ENCODE results near the gene NLRC5. TPM values are rescaled to one million over a fixed set of nuclear protein-coding genes. Genes with fewer than 3 reads are reported as not detected.
"Not testable (repeated sequence)": the region's sequence is repeated elsewhere in the genome, so short reads cannot be mapped to it uniquely, and the experiment has no call there.

The NLRC5 gene
- total RNA-seq, 4 donors from 2014 or later = 11.1 to 39.7 (median 16.3) TPM

DNA sequence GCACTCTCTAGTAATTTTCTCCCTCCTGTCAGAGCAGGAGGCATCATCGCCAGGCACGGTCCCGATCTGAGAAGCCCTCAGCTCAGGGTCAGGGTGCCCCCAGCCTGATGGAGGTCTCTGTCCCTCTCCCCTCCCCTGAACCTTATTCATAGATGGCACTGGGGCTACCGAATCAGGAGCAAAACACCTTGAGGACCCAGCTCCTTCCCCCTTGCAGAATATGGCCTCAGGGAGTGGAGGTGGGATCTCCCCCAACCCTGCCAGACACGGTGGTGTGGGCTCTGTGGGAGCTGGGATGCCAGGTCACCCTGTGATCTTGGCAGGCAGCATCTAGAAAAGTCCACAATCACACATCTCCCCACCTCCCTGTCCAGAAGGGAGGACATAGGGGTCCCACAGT lies 105.6 kb downstream of the NLRC5 start:
- Histone ChIP-seq H3K36me3 (no peaks in the 10 kb centered on the region), H3K27ac (no peak overlapping the region), H3K4me3 (no peak overlapping the region), H3K27me3 (no peaks in the 10 kb centered on the region), H3K9me3 (no peaks in the 10 kb centered on the region), H3K4me1 (peaks cover 0 to 49% (median 13%) of the 10 kb centered on the region in 3 donors)
- 100% methylated on average over 3 of the region's 5 CpGs; no CpG with 5 or more reads in 1 of the 2 donors for WGBS, 2 donors (ENCODE audit: low coverage in 1 of 2)
- no peak for ATAC-seq
- no peak for TF ChIP-seq EP300 (IDR thresholded peaks at IDR 0.05)
- TF ChIP-seq, protein P1, sequence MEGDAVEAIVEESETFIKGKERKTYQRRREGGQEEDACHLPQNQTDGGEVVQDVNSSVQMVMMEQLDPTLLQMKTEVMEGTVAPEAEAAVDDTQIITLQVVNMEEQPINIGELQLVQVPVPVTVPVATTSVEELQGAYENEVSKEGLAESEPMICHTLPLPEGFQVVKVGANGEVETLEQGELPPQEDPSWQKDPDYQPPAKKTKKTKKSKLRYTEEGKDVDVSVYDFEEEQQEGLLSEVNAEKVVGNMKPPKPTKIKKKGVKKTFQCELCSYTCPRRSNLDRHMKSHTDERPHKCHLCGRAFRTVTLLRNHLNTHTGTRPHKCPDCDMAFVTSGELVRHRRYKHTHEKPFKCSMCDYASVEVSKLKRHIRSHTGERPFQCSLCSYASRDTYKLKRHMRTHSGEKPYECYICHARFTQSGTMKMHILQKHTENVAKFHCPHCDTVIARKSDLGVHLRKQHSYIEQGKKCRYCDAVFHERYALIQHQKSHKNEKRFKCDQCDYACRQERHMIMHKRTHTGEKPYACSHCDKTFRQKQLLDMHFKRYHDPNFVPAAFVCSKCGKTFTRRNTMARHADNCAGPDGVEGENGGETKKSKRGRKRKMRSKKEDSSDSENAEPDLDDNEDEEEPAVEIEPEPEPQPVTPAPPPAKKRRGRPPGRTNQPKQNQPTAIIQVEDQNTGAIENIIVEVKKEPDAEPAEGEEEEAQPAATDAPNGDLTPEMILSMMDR (IDR thresholded peaks at IDR 0.05) = no peak
- no peak for TF ChIP-seq POLR2AphosphoS5 (IDR thresholded peaks at IDR 0.05)
- no peak for TF ChIP-seq POLR2A (IDR thresholded peaks at IDR 0.05)

DNA sequence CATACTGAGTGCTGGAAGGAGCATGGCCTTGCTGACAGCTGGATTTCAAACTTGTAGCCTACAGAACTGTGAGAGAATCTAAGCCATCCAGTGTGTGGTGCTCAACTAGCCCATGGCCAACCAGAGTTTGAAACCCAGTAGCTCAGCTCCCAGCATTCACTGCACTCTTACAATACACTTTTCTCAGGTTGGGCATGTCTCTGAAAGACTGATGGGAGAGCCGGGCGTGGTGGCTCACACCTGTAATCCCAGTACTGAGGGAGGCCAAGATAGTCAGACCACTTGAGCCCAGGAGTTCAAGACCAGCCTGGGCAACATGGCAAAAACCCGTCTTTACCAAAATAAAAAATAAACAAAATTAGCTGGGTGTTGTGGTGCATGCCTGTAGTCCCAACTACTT lies 106.8 kb downstream of the NLRC5 start:
- ATAC-seq = no peak
- Histone ChIP-seq H3K27me3 (no peaks in the 10 kb centered on the region), H3K4me3 (no peak overlapping the region), H3K27ac (no peak overlapping the region), H3K9me3 (no peaks in the 10 kb centered on the region), H3K4me1 (peaks cover 0 to 47% (median 13%) of the 10 kb centered on the region in 3 donors), H3K36me3 (no peaks in the 10 kb centered on the region)
- 100% methylated on average over 1 of the region's 3 CpGs; no CpG with 5 or more reads in 1 of the 2 donors for whole genome bisulfite sequencing, 2 donors (ENCODE audit: low coverage in 1 of 2)
- TF ChIP-seq, protein P1 (IDR thresholded peaks at IDR 0.05) = no peak
- TF ChIP-seq EP300 (IDR thresholded peaks at IDR 0.05) (no peak), POLR2AphosphoS5 (IDR thresholded peaks at IDR 0.05) (no peak), POLR2A (IDR thresholded peaks at IDR 0.05) (no peak)

DNA sequence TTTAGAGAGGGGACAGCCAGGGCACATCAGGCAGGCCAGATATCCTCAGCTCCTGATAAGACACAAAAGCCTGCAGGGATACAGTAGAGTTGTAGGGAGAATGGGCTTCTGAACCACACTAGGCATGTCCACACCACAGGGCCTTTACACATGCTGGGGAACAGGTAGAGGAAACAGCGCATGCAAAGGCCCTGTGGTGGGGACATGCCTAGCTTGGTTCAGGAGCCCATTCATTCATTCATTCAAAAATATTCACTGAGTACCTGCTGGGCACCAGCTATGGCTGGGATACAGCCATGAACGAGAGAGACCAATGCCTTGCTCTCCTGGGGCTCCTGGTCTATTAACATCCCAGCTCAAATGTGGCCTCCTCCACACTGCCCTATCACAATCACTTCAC lies 107.4 kb downstream of the NLRC5 start:
- ATAC-seq = no peak
- Histone ChIP-seq H3K4me3 (no peak overlapping the region), H3K27me3 (no peaks in the 10 kb centered on the region), H3K27ac (no peak overlapping the region), H3K36me3 (no peaks in the 10 kb centered on the region), H3K4me1 (peaks cover 0 to 41% (median 13%) of the 10 kb centered on the region in 3 donors), H3K9me3 (no peaks in the 10 kb centered on the region)
- TF ChIP-seq POLR2AphosphoS5 (IDR thresholded peaks at IDR 0.05) (no peak), POLR2A (IDR thresholded peaks at IDR 0.05) (no peak), EP300 (IDR thresholded peaks at IDR 0.05) (no peak)
- TF ChIP-seq, protein P1 (IDR thresholded peaks at IDR 0.05) = no peak
- WGBS, 2 donors (ENCODE audit: low coverage in 1 of 2) = 88 to 95% methylated on average over 2 of the region's 2 CpGs

DNA sequence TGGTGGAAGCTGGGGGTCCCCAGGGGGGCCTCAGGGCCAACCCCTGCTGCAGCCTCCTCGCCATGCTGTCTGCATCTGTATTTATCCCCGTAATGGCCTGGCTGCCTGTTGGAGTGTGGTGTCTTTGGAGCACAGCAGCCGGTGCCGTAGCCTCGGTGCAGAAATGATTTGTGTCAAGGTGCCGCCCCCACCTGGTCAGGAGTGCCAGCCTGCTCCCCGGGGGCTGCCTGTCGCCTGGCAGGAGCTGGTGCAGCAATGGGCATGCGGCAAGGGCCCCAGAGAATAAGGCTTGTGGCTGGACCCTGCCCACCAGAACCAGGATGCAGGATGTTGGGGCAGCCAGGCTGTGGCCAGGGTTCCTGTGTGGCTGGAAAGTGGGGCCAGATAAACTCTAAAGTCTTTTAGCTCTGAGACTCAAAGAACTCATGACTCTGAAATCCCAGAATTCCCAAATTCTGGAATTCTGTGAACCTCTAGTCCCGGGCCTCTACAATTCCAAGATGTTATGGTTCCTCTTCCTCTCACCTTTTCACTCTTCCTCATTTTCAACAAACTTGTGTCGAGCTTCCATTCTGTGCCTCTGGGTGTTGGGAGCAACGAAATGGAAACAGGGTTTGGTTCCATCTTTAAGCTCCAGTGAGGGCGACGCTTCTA lies 109.0 kb downstream of the NLRC5 start:
- Histone ChIP-seq H3K27ac (no peak overlapping the region), H3K27me3 (no peaks in the 10 kb centered on the region), H3K4me1 (peaks cover 0 to 31% (median 11%) of the 10 kb centered on the region in 3 donors), H3K4me3 (no peak overlapping the region), H3K36me3 (no peaks in the 10 kb centered on the region), H3K9me3 (no peaks in the 10 kb centered on the region)
- no peak for ATAC-seq
- no peak for TF ChIP-seq EP300 (IDR thresholded peaks at IDR 0.05)
- no peak for TF ChIP-seq POLR2AphosphoS5 (IDR thresholded peaks at IDR 0.05)
- TF ChIP-seq POLR2A (IDR thresholded peaks at IDR 0.05) = no peak
- TF ChIP-seq, protein P1 (IDR thresholded peaks at IDR 0.05) = no peak
- 79% methylated on average over 5 of the region's 14 CpGs; no CpG with 5 or more reads in 1 of the 2 donors for WGBS, 2 donors (ENCODE audit: low coverage in 1 of 2)

DNA sequence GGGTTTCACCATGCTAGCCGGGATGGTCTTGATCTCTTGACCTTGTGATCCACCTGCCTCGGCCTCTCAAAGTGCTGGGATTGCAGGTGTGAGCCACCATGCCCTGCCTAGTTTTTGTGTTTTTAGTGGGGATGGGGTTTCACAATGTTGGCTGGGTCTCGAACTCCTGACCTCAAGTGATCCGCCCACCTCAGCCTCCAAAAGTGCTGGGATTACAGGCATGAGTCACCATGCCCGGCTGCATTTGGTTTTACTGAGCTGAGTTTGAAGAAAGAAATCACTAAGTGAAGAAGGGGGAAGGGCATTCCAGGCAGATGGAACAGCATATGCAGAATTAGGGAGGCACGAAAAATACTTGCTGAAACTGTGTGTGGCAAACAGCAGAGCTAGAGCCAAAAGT lies 110.6 kb downstream of the NLRC5 start:
- not testable (repeated sequence) for H3K27me3 ChIP-seq, H3K27ac ChIP-seq

More for the DNA sequence above, 110.6 kb downstream of the NLRC5 start:
- H3K9me3 ChIP-seq, ATAC-seq, H3K4me3 ChIP-seq, H3K36me3 ChIP-seq: not testable (repeated sequence)
- H3K4me1 ChIP-seq = peaks cover 0 to 15% (median 0%) of the 10 kb centered on the region in 3 donors
- 50 to 100% methylated on average over 1 to 3 of the region's 6 CpGs for WGBS, 2 donors (ENCODE audit: low coverage in 1 of 2)
